GM21619 (cell line): Measurements from ENCODE around the gene COX18.

ENCODE experiments used
- ATAC-seq: cut with Tn5 transposase; IDR thresholded peaks from one replicate; pipeline ENCODE4 v1.9.1; 2021; ENCODE audit not compliant: unreplicated experiment

COX18 gene, protein sequence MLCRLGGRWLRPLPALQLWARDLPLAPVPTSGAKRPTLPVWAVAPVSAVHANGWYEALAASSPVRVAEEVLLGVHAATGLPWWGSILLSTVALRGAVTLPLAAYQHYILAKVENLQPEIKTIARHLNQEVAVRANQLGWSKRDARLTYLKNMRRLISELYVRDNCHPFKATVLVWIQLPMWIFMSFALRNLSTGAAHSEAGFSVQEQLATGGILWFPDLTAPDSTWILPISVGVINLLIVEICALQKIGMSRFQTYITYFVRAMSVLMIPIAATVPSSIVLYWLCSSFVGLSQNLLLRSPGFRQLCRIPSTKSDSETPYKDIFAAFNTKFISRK

DNA sequence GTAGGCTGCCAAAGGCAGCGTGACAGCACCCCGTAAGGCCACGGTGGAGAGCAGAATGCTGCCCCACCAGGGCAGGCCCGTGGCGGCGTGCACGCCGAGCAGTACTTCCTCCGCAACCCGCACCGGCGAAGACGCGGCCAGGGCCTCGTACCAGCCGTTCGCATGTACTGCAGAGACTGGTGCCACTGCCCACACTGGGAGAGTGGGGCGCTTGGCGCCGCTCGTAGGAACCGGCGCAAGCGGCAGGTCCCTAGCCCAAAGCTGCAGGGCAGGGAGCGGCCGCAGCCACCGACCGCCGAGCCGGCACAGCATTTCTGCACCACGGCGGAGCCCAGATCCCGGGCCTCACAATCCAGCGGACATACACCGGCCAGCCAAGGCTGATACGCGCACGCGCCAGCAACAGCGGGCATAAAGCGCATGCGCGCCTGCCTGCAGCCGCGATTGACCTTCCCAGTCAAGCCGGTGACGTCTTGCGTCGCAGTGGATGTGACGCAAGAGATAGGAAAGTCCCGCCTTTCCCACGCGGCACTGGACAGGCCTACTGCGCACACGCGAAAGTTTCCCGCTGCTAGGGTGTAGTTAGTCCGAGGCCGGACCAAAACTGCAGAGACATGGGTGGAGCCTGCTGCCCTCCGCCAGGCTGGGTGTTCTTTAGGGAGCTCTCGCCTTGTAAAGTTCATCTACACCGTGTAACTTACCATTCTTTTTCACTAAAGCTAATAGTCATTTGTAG is at the start of gene COX18:
TSS of gene COX18 (minus strand) at position 379 of the 736 bp plus-strand sequence. CDS start at position 312, 67 bp downstream.
- ATAC-seq, result peak; percentile 83

DNA sequence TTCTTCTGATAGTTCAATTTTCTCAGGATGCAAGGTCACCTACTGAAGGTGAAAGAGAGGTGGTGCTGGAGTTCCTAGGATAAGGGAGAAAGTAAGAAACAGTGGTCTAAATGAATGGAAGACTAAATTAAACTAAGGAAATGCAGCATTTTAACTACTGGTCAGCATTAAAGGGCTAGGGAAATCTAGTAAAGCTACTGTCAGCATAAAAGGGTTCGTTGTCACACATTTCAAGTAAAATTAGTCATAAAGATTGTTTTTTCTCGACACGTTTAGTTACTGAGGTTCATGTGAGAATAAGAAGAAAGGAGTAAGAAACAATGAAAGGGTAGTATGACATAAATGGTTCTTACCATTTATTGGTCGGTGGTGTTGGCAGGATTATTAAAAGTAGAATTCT is 40.0 kb upstream of the COX18 start:
- ATAC-seq, result no peak

DNA sequence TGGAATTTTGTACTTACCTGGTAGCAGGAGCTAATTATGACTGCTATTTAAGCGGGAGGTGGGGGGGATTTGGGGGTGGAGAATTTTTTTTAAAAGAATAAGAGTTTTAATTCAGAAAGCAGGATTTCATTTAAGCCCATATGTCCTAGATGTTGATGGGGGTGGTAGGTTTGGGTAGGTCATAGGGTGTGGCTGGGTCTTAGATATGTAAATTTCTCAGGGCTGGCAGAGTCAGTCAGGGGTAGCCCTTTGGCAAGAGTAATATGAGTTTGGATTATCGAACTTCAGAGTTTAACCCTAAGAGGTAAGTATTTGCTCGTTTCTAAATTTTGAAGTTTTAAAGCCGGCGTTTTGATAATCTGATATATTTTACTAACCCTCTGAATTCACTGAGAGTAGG is 35.2 kb upstream of the COX18 start:
- ATAC-seq, result no peak

DNA sequence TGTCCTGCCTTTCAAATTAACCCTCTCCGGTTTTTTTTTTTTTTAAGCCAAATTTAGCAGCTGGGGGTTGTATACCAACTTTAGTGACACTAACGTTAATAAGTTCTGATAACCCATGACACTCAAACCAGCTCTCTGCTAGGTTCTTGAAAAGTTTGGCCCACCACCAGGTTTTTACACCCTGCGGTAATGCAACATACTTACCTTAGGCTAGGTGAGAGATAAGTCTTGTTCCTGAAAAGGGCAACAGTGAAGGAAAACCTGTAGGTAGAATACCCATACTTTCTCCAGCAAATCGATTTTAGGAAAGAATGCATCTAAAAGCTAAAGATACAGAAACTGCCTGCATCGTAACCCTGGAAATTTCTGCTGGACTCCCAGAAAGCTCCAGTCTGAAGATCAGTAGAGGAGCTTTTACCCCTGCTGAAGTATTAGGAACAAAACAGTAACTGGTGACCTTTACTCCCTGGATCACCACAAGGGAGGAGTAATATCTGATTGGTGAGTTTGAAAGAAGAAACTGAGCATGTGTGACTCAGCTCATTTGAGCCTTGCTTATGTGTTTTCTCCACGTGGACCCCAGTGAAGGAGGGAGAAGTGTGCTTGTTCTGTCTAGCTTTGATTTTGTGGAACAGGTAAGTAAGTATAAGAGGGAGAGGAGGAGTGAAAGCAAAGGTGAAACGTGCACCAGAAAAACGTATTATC is 34.4 kb upstream of the COX18 start:
- no peak for ATAC-seq

DNA sequence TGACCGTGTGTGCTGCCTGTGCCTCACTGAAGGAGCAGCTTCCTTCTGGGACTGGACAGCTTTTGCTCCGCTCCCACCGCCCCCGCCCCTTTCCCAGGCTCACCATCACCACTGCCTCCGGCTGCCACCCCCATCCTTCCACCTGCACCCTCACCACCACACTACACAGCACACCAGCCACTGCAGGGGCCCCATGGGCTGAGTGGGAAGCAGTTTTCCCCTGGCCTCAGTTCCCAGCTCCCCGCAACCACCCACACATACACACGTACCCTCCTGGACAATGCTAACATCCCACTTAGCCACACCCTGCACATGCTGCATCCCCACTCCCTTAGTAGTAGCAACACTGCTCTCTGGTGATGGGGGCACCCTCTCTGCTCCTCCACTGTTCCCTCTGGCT is 29.6 kb upstream of the COX18 start:
- ATAC-seq, result no peak

DNA sequence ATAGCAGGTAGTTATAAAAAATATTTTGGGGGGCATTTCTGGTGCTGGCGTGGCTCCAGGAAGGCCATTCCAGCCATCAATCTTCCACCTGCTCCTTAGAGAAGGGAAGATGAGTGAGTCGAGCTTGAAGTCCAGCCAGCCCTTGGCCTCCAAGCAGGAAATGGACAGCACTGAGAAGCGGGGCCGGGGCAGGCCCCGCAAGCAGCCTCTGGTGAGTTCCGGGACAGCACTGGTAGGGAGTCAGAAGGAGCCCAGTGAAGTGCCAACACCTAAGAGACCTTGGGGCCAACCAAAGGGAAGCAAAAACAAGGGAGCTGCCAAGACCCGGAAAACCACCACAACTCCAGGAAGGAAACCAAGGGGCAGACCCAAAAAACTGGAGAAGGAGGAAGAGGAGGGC is 29.2 kb upstream of the COX18 start:
- no peak for ATAC-seq

DNA sequence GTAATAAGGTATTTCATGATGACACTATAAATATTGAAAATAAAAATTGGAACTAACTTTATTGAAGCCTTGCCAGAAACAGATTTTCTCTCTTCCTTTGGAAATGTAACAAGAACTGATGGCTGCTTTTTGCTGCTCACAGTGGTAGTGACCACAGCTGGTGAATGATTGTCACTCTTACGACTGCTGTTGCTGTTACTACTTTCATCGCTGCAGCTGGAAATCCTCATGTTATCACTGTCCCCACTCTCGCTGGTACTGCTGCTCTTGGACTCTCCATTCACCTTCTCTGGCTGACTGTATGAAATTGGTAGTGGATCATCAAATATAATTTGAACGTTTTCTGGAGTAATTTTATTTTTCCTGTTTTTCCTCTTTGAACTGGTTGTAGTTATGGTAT is 28.5 kb upstream of the COX18 start:
- no peak for ATAC-seq

DNA sequence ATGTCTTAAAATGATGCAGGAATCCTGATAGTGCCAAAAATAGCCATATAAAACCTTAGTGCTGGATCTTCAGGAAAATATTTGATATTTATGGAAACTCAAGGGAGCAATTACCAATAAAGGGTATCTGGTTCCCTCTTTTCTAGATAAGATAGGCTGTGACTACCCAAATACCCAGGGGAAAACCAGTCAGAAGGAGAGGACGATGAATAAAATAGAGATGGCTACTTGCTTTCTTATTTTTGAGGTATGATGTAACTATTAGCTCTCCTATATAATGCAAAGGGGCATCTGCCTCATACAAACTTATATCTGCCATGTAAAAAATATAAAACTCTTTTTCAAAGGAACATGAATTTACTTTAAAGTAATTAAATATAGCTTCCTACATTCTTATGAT is 23.4 kb upstream of the COX18 start:
- ATAC-seq, result no peak

DNA sequence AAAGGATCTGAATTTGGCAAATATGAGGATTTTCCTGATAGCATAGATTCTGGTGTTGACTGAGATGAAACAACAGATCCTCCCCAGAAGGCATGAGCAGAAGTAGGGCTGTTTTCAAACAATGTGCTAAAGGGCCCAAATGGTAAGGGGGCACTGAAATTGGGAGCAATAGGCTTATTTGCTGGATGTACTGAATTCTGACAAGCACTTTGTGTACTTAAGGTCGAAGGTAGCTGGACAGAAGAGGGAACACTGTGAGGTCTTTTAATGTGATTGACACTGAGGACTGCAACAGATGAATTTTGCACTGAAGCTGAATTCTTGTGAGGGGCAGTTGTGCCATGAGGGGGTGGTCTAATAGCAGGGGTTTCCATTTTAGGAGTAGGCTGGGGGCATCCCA is 21.2 kb upstream of the COX18 start:
- ATAC-seq, result no peak

DNA sequence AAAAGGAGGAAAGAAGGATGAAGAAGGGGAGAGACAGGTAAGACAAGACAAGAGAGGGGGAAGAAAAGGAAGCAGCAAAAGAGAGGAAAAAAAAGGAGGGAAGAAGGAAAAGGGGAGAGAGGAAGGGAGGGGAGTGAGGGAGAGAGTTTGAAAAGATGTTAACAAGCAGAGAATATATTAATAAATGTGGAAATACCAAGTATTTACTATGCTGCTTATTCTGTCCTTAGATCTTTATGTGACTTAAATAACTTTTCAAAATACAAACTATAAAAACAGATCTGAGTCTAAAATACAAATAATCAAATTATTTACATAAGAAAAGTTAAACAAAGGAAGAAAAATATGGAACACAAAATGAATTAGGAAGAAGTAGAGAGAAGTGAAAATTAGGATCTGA is 18.4 kb upstream of the COX18 start:
- no peak for ATAC-seq

DNA sequence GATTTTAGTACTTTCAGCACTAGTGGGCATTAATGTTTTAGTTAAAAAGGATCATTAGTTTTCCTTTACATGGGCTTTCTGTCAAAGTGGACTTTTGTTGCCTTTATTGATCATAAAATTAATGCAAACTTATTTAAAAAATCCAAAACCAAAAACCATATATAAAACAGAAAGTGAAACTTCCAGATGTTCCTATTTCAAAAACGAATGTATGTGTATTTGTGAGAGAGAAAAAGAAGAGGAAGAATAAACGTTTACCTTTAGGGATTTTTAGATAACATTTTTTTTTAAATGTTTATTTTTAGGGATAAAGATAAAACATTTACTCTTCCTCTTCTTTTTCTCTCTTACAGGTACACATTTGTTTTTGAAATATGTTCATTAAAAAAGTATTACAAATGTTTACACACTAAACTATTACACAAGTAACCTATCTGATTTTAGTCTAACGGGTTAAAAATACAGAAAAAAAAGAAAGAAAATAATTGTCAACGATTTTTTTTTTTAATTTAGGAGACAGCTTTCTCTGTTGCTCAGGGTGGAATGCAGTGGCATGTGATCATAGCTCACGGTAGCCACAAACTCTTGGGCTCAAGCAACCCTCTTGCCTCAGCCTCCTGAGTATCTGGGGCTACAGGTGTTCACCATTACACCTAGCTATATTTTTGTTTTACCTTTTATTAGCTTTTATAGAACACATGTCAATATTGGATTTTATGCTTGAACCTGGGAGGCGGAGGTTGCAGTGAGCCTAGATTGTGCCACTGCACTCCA is 16.8 kb upstream of the COX18 start:
- ATAC-seq, result no peak

DNA sequence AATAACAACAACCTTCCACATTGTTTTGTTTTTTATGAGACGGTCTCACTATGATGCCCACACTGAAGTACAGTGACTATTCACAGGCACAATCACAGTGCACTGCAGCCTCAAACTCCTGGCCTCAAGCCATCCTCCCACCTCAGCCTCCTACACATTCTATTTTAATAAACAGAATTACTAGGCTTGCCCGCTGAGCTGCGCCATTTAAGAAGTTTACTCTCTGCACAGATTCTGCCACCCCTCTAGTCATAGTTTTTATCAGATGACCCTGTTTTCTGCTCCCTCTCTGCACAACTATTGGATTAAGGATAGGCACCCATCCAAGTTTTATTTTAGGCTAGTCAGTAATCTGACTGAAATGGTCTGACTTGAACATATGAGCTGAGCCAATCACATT is 11.3 kb upstream of the COX18 start:
- ATAC-seq, result no peak

DNA sequence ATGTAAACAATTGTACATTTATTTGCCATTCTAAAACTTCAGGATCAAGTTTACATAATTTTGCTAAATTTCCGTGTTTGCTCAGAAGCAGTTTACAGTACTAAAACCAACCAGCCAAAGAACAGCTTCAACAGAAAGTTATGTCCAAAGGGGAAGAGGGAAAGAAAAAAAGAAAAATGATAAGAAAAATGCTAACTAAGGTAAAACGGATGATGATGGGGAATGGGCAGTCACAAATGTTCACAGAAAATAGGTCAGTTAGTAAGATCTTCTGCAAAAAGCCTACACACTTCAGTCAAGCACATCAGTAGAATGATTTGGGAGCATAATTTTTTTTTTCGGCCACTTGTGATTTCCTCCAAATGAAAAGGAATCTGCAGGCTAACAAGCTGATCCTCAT is 6.3 kb upstream of the COX18 start:
- ATAC-seq, result no peak

DNA sequence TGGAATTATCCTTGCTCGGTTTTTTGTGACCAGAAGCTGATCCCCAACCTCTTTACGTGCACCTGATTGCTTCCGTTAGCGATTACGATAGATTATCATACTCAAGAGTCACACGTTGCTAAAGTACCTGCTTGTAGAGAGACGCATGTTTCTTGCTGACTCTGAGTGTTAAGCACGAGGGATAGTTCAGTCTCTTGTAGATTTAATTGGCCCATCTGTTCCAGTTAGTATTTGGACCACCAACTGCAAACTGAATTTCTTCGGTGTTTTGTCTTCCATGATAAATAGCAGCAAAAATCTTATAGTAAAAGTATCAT is 516 bp upstream of the COX18 start:
- peak; percentile 12 for ATAC-seq

DNA sequence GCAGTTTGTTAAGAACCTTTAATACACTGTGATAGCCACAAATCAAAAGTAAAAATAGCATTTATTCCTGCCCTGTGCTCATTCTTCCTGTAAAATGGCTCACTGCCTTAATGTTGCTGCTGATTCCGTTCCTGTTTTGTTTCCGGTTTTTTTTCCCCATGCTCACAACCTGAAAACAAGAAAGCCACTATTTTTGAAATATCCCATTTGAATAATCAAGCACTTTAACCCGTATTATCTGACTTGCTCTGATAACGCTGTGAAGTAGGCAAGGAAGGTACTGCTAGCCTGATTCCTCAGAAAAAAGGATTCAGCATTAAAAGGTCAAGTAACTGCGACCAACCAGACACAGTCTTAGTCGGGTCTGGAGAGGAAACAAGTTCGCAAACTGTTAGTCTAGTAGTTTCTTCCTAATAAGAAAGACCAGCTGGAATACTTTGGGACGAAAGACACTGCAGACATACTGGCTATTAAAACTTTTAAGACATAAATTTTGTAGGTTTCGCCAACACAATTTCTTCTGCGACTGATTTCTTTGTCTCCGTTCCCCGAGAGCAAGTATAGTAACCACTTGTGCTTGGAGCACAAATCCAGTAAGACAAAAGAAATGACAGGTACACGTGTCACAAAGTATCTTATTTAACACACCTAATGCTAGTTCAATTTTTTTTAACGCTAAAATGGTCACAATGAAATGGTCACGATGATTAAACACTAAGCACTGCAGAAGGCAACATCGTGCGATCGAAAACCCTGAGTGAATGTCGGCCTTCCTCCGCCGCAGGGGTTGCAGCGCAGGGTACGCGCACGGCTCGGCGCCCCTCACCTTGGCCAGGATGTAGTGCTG is 802 bp downstream of the COX18 start:
- ATAC-seq, result peak; percentile 0

DNA sequence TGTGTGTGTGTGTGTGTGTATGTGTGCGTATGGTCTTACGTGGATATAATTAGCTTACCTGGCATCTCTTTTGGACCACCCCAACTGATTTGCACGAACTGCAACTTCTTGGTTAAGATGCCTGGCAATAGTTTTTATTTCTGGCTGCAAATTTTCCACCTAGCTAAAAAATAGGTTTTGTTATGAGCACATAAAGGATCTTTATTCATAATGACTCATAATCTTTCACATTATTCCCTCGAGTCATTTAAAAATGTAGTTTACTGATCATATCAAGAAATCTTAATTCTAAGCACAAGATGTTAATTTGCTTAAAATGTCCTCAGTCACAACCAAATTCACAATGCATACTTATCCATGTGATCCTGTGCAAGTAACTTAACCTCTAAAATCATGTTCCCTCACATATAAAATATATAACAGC is 1.5 kb downstream of the COX18 start:
- ATAC-seq, result no peak

DNA sequence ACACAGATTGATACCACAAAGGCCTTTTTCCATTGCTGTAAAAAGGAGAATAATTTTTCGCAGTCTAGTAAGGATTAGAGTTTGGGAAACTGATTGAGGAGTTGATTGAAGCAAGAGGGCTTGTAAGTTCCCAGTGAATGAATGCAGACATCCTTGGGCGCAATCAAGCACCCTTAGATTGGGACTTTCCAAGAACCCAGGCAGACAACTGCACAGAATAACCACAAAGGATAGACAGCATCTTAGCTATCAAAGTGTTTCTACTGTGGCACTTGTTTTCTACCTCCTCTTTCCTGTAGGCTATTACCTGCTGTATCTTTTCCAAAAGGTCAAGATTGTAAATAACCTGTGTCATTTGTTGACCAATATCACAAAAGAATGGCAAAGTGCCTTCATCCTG is 2.6 kb downstream of the COX18 start:
- no peak for ATAC-seq

DNA sequence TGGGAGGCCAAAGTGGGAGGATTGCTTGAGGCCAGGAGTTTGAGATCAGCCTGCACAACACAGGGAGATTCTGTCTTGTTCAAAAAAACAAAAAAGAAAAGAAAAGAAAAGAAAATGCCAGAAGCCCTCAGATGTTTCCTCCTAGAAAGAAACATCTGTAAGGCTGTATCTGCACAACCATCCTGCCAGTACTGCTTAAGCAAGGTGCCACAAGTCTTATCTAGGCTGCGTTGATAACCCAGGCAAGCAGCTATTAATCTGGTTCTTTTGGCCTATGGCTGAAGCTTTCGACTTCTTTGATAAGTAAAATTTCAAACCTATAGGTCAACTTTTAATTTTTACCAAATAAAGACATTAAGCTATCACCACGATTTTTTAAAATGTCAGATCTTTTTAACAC is 3.1 kb downstream of the COX18 start:
- no peak for ATAC-seq

DNA sequence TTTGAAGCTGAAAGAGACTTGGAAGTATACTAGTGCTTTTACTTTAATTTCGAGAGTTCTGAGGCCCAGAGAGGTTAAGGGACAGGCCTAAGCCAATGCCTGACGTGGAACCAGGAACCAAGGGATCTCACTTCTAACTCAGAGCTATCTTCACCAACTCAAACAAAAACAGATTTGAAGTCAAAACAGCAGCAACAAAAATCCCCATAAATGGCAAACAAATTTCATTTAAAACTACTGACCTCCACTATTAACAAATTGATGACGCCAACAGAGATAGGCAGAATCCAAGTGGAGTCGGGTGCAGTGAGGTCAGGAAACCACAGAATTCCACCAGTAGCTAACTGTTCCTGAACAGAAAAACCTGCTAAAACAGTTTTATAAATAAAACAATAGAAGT is 5.0 kb downstream of the COX18 start:
- no peak for ATAC-seq

DNA sequence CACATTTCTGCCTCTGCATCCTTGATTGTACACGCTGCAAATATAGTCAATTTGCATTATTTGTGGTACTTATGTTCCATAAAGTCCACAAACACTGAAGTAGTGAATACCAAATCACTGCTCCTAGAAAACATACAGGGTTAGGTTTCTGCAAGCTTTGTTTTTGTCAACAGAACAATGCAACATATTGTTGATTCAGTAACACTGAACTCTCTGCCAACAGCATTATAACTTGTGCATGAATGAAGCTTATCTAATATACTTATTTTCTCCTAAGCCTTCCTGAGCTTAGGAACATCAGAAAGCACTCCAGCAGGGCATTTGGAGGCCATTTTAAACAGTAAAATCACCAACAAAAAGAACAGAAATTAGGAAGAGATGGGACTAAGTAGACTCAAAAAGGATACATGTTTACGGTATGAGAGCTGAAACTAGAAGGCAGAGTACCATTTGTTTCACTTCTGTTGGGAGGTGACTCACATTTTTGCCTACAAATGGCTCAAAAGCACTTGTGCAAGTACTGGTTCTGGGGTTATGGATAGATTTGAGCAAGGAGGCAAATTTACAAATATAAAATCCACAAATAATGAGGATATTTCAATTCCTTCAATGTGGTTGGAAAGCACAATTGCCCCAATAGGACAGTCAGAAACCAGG is 14.1 kb downstream of the COX18 start:
- peak; percentile 95 for ATAC-seq
